ENCODE data around the gene MAP3K15. TPM values are rescaled to one million over a fixed set of nuclear protein-coding genes. Genes with fewer than 3 reads are reported as not detected.

Gene MAP3K15
- total and polyA plus RNA-seq, 2 of the 13 experiments (the other 11 are each of a cell fraction or from before 2014, with no cell fraction given), result 3.9 to 6.4 TPM

- TF ChIP-seq ZNF770 (CRISPR knock-in tag; IDR thresholded peaks at IDR 0.05), result no peak
- TF ChIP-seq MXD1 (CRISPR knock-in tag; IDR thresholded peaks at IDR 0.05), result no peak
- no peak for TF ChIP-seq MED8 (CRISPR knock-in tag; IDR thresholded peaks at IDR 0.05; ENCODE audit: insufficient replicate concordance)
- TF ChIP-seq GPN1 (CRISPR knock-in tag; IDR thresholded peaks at IDR 0.05; ENCODE audit: borderline replicate concordance), result no peak
- TF ChIP-seq MATR3 (CRISPR knock-in tag; IDR thresholded peaks at IDR 0.05), result no peak
Measured at GRCh38 chrX:19552793-19553192, 37.5 kb upstream of the MAP3K15 start (continued).

GRCh38 chrX:19549838-19550237, 34.5 kb upstream of the MAP3K15 start:
- intact Hi-C loops (cut with micrococcal nuclease; ENCODE audit: unreplicated experiment), result no loop called here
- Histone ChIP-seq H3K9me3 (ENCODE audit: low read length) (no peaks in the 10 kb centered on the region), H3K4me2 (ENCODE audit: low read depth, low read length) (no peak overlapping the region), H4K20me1 (ENCODE audit: insufficient read depth, low read length) (no peaks in the 10 kb centered on the region), H3K27me3 (ENCODE audit: control insufficient read depth in 1 of 2, insufficient read depth in 2 of 2, low read length in 2 of 2) (no peaks in the 10 kb centered on the region), H3K9ac (ENCODE audit: insufficient read depth, low read depth, low read length) (no peak overlapping the region), H3K4me3 (replicated peaks in 1 of 3; ENCODE audit: insufficient read depth in 1 of 3, low read depth in 2 of 3, low read length in 3 of 3) (no peak overlapping the region), H2AFZ (ENCODE audit: low read length) (no peak overlapping the region), H3K36me3 (replicated peaks in 1 of 2; ENCODE audit: control insufficient read depth in 1 of 2, insufficient read depth in 2 of 2, low read length in 2 of 2) (0 out of 5 replicates have a peak, but pooled peaks cover 0 to 5% of the 10 kb centered on the region in 2 experiments), H3K4me1 (ENCODE audit: insufficient read depth, low read length) (no peaks in the 10 kb centered on the region), H3K79me2 (ENCODE audit: insufficient read depth, low read length) (no peaks in the 10 kb centered on the region), H3K27ac (ENCODE audit: extremely low read length, insufficient read depth, low read length) (no peak overlapping the region)
- 93% methylated on average over 7 of the region's 7 CpGs for WGBS (ENCODE audit: low lambda C conversion rate)
- POLR2A ChIA-PET, result no interaction called here
- no TSS peak for BruUV-seq (replicated peaks)
- ATAC-seq (no peak), FAIRE-seq (no peak), DNase-seq (ENCODE audit: low spot score) (no peak)
- in situ Hi-C loops (cut with HindIII; ENCODE audit: extremely low pct_ligation_motif_present, low pct_unique_long_range_greater_than_20kb), result loop anchor here (10.0 kb wide), 1 partner anchor 335 kb away; the partner anchor contains the start of gene SH3KBP1
- CTCF ChIA-PET (ENCODE audit: low intra/inter-chr PET ratio, low total read pairs), result no interaction called here
- no peak for TF ChIP-seq NFKBIZ (CRISPR knock-in tag; IDR thresholded peaks at IDR 0.05)
- TF ChIP-seq ZNF720 (CRISPR knock-in tag; IDR thresholded peaks at IDR 0.05), result no peak
- TF ChIP-seq ERF (CRISPR knock-in tag; IDR thresholded peaks at IDR 0.05), result no peak
- no peak for TF ChIP-seq SIX1 (CRISPR knock-in tag; IDR thresholded peaks at IDR 0.05; ENCODE audit: borderline replicate concordance)
- no peak for TF ChIP-seq ARID4A (CRISPR knock-in tag; IDR thresholded peaks at IDR 0.05; ENCODE audit: borderline replicate concordance)
- TF ChIP-seq ZNF18 (CRISPR knock-in tag; IDR thresholded peaks at IDR 0.05; ENCODE audit: insufficient replicate concordance), result no peak
- no peak for TF ChIP-seq PCBP2 (optimal IDR thresholded peaks at IDR 0.05; ENCODE audit: low read depth, low read length, poor library complexity, severe bottlenecking)
- TF ChIP-seq ZNF512 (CRISPR knock-in tag; IDR thresholded peaks at IDR 0.05), result no peak
